KMS-11 (cell line): ENCODE data around the gene ADGRL1.

Experiments
- H2AFZ ChIP-seq: fragments of 200-600 bp; sonication (generic); 2 replicates; pipeline ENCODE4 v1.6.1; 2016; ENCODE audit warnings: antibody characterized with exemption, mixed run types, low read depth
- H3K27ac ChIP-seq: fragments of 200-600 bp; sonication (generic); 2 replicates; pipeline ENCODE4 v1.6.1; 2016; ENCODE audit warnings: mild to moderate bottlenecking, mixed run types
- H3K27me3 ChIP-seq: fragments of 200-600 bp; sonication (generic); 2 replicates; pipeline ENCODE4 v1.6.1; 2017; ENCODE audit warnings: mild to moderate bottlenecking, low read depth, mixed run types, moderate library complexity; ENCODE audit not compliant: insufficient read depth
- H3K36me3 ChIP-seq: fragments of 200-600 bp; sonication (generic); 2 replicates; pipeline ENCODE4 v1.6.1; 2017; ENCODE audit warnings: mild to moderate bottlenecking, mixed run types; ENCODE audit not compliant: insufficient read depth
- H3K4me1 ChIP-seq: fragments of 200-600 bp; sonication (generic); 2 replicates; pipeline ENCODE4 v1.6.1; 2016; ENCODE audit warnings: mild to moderate bottlenecking, low read depth, mixed run types; ENCODE audit not compliant: poor library complexity, severe bottlenecking
- H3K4me2 ChIP-seq: fragments of 200-600 bp; sonication (generic); 2 replicates; pipeline ENCODE4 v1.7.0; 2016; ENCODE audit warnings: mild to moderate bottlenecking, mixed run types
- H3K4me3 ChIP-seq: fragments of 200-600 bp; sonication (generic); IDR thresholded peaks from 2 replicates; pipeline ENCODE4 v1.6.1; 2017; ENCODE audit warnings: low read depth, low read length, mixed read lengths; ENCODE audit not compliant: insufficient read depth
- H3K79me2 ChIP-seq: fragments of 200-600 bp; sonication (generic); 2 replicates; pipeline ENCODE4 v1.6.1; 2016; ENCODE audit warnings: low read depth, mixed run types; ENCODE audit not compliant: insufficient read depth
- H3K9ac ChIP-seq: fragments of 200-600 bp; sonication (generic); 2 replicates; pipeline ENCODE4 v1.6.1; 2016; ENCODE audit warnings: mild to moderate bottlenecking, mixed run types
- H4K20me1 ChIP-seq: fragments of 200-600 bp; sonication (generic); 2 replicates; pipeline ENCODE4 v1.6.1; 2016; ENCODE audit warnings: mild to moderate bottlenecking, mixed run types; ENCODE audit not compliant: insufficient read depth
- CTCF ChIP-seq: fragments of 200-600 bp; sonication (generic); conservative IDR thresholded peaks from 2 replicates; pipeline ENCODE4 v1.6.1; 2017; ENCODE audit warnings: low read depth, mild to moderate bottlenecking, antibody characterized with exemption, low read length, moderate library complexity, mixed read lengths

The ADGRL1 gene

DNA sequence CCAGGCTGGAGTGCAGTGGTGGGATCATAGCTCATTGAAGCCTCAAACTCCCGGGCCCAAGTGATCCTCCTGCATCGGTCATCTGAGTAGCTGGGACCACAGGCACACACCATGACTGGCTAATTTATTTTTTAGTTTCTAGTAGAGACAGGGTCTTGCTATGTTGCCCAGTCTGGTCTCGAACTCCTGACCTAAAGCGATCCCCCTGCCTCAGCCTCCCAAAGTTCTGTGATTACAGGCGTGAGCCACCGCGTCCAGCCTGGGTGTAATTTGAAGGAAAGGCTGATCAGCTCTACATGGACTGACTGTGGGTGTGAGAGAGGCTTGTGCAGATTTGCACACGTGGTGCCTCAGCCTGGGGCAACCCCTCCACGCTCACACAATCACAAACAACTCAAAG, 31.1 kb downstream of the ADGRL1 start:
- Histone ChIP-seq H2AFZ (no peak overlapping the region), H3K27ac (no peak overlapping the region), H3K79me2 (no peaks in the 10 kb centered on the region), H3K4me1 (no peaks in the 10 kb centered on the region), H3K4me3 (no peak overlapping the region), H3K27me3 (no peaks in the 10 kb centered on the region; the same call in 1 of the 2 replicates), H3K4me2 (no peak overlapping the region), H3K9ac (no peak overlapping the region), H4K20me1 (no peaks in the 10 kb centered on the region), H3K36me3 (no peaks in the 10 kb centered on the region)
- no peak for TF ChIP-seq CTCF

- no peaks in the 10 kb centered on the region for H3K36me3 ChIP-seq
- H2AFZ ChIP-seq: no peak overlapping the region
- H3K4me3 ChIP-seq: no peak overlapping the region
- H3K79me2 ChIP-seq: no peaks in the 10 kb centered on the region
- no peaks in the 10 kb centered on the region for H3K27me3 ChIP-seq
- no peak overlapping the region for H3K9ac ChIP-seq
- H4K20me1 ChIP-seq: no peaks in the 10 kb centered on the region
- TF ChIP-seq CTCF: no peak
- H3K4me2 ChIP-seq: no peak overlapping the region
- H3K27ac ChIP-seq: no peak overlapping the region
- no peaks in the 10 kb centered on the region for H3K4me1 ChIP-seq
Measured at GRCh38 chr19:14168993-14169392, 37.0 kb downstream of the ADGRL1 start.

DNA sequence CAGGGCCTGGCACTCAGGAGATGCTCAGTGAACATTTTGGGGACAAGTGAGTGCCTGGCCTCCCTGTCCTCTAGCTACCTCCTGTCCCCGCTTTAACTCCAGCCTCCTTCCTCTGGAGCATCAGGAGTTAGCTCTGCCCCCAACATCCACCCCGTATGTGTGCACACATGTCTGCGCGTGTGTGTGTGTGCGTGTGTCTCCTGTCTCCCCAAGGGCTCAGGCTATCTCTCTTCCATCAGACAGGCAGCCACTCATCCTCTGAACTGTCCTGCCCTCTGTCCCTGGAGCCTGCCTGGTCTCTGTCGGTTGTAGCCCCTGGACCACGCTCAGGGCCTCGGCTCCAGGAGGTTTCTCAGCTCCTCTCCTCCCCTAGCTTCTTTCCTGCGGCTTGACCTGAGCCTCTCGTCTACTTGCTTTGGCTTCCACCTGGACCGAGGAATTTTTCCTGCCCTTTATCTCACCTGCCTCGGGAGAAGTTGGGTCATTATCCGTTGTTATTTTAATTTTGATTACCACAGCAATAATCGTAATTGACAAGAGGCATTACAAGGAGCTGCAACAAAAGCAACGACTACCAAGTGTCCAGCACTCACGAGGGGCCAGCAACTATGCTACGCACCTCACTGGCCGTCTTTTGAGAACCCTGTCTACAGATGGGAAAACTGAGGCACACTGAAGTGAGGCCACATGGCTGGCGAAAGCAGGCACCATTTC, 37.6 kb downstream of the ADGRL1 start:
- no peak for TF ChIP-seq CTCF
- no peak overlapping the region for H3K9ac ChIP-seq
- H3K4me2 ChIP-seq: no peak overlapping the region
- H3K4me1 ChIP-seq: no peaks in the 10 kb centered on the region
- H3K4me3 ChIP-seq: no peak overlapping the region
- no peaks in the 10 kb centered on the region for H4K20me1 ChIP-seq
- no peaks in the 10 kb centered on the region for H3K36me3 ChIP-seq
- no peak overlapping the region for H2AFZ ChIP-seq
- H3K27ac ChIP-seq: no peak overlapping the region
- H3K79me2 ChIP-seq: no peaks in the 10 kb centered on the region
- no peaks in the 10 kb centered on the region for H3K27me3 ChIP-seq

DNA sequence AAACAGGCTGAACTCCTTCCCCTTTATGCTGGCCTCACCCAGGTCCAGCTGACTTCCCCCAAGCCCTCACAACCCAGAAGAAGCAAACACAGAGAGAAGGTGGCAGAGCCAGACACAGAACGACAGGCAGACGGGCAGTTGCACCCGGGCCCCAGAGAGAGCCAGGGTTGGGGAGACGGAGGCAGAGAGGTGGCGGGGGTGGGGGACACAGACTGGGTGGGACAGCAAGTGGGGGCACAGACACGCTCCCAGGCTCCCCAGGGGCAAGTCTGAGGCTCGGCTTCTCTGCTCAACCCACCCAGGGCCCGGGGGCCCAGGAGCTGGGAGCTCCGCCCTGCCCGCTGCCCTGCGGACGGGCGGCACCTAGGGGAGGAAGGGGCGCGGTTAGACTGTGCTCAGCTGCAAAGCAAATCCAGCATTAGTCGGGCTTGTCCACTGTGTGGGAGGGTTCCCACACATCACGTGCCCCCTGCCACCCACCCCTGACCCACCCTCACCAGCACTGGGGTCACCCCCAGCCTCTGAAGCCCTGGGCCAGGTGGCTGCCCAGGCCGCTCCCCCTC, 38.3 kb downstream of the ADGRL1 start:
- Histone ChIP-seq H3K4me3 (no peak overlapping the region), H4K20me1 (no peaks in the 10 kb centered on the region), H3K27me3 (no peaks in the 10 kb centered on the region), H3K27ac (no peak overlapping the region), H3K9ac (no peak overlapping the region), H3K4me2 (no peak overlapping the region), H3K36me3 (no peaks in the 10 kb centered on the region), H3K4me1 (no peaks in the 10 kb centered on the region), H2AFZ (no peak overlapping the region), H3K79me2 (no peaks in the 10 kb centered on the region)
- no peak for TF ChIP-seq CTCF
